ENCODE results near the gene HIVEP3. TPM values are rescaled to one million over a fixed set of nuclear protein-coding genes. Genes with fewer than 3 reads are reported as not detected.

HIVEP3 gene
- total RNA-seq, 4 donors from 2014 or later = 4.2 to 6.5 (median 4.7) TPM

GRCh38 chr1:41622859-41623732, 295.6 kb downstream of the HIVEP3 start:
- DNase-seq (ENCODE audit: low spot score in 2 of 2) = no peak
- 71 to 76% methylated on average over 8 of the region's 8 CpGs for WGBS, 2 donors
- Histone ChIP-seq H3K27me3 (no peaks in the 10 kb centered on the region), H3K9me3 (no peaks in the 10 kb centered on the region), H3K27ac (no peak overlapping the region), H3K4me3 (no peak overlapping the region), H3K4me1 (peaks cover 0 to 20% (median 7%) of the 10 kb centered on the region in 4 donors), H3K36me3 (peaks cover 0 to 3% (median 0%) of the 10 kb centered on the region in 3 donors)
- no peak for TF ChIP-seq EP300 (IDR thresholded peaks at IDR 0.05)
- no peak for TF ChIP-seq CTCF (IDR thresholded peaks at IDR 0.05)
- no peak for TF ChIP-seq POLR2A (IDR thresholded peaks at IDR 0.05)

- Histone ChIP-seq H3K27me3 (no peaks in the 10 kb centered on the region), H3K27ac (no peak overlapping the region), H3K36me3 (peaks cover 0 to 1% (median 0%) of the 10 kb centered on the region in 3 donors), H3K9me3 (no peaks in the 10 kb centered on the region), H3K4me1 (peaks cover 0 to 27% (median 12%) of the 10 kb centered on the region in 4 donors), H3K4me3 (no peak overlapping the region)
- 71 to 75% methylated on average over 8 of the region's 8 CpGs for WGBS, 2 donors
- no peak for DNase-seq (ENCODE audit: low spot score in 2 of 2)
- TF ChIP-seq EP300 (IDR thresholded peaks at IDR 0.05) = no peak
- TF ChIP-seq POLR2A (IDR thresholded peaks at IDR 0.05) = no peak
- TF ChIP-seq CTCF (IDR thresholded peaks at IDR 0.05) = no peak
These were observed 296.3 kb downstream of the HIVEP3 start for GRCh38 chr1:41622402-41622801.

GRCh38 chr1:41621791-41622190, 296.9 kb downstream of the HIVEP3 start:
- Histone ChIP-seq H3K36me3 (no peaks in the 10 kb centered on the region), H3K9me3 (no peaks in the 10 kb centered on the region), H3K27me3 (no peaks in the 10 kb centered on the region), H3K4me1 (peaks cover 0 to 30% (median 12%) of the 10 kb centered on the region in 4 donors), H3K27ac (no peak overlapping the region), H3K4me3 (no peak overlapping the region)
- no peak for TF ChIP-seq POLR2A (IDR thresholded peaks at IDR 0.05)
- no peak for TF ChIP-seq CTCF (IDR thresholded peaks at IDR 0.05)
- TF ChIP-seq EP300 (IDR thresholded peaks at IDR 0.05) = no peak
- DNase-seq (ENCODE audit: low spot score in 2 of 2) = no peak
- 88 to 100% methylated on average over 1 of the region's 1 CpG for WGBS, 2 donors

DNA sequence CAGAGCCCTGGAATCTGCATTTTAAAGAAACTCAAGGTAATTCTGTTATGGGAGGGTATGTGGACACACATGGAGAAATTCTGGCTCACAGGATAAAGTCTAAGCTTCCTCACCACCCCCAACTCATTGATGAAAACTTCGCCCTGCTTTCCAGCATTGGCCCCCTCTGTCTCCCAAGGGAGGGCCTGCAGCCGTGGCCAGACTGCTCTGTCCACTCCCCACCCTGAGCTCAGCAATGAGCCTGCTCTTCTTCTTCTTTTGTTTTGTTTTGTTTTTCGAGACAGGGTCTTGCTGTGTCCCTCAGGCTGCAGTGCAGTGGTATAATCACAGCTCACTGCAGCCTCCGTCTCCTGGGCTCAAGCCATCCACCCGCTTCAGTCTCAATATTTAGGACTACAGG, 297.5 kb downstream of the HIVEP3 start:
- no peak for DNase-seq (ENCODE audit: low spot score in 2 of 2)
- no peak for TF ChIP-seq CTCF (IDR thresholded peaks at IDR 0.05)
- Histone ChIP-seq H3K9me3 (no peaks in the 10 kb centered on the region), H3K27ac (no peak overlapping the region), H3K36me3 (no peaks in the 10 kb centered on the region), H3K4me1 (peaks cover 0 to 30% (median 12%) of the 10 kb centered on the region in 4 donors), H3K27me3 (no peaks in the 10 kb centered on the region), H3K4me3 (no peak overlapping the region)
- WGBS, 2 donors = 94 to 96% methylated on average over 5 of the region's 5 CpGs

- Histone ChIP-seq H3K4me1 (peaks cover 0 to 30% (median 12%) of the 10 kb centered on the region in 4 donors), H3K27me3 (no peaks in the 10 kb centered on the region), H3K9me3 (no peaks in the 10 kb centered on the region), H3K36me3 (no peaks in the 10 kb centered on the region), H3K4me3 (no peak overlapping the region), H3K27ac (no peak overlapping the region)
- 93 to 97% methylated on average over 9 of the region's 9 CpGs for WGBS, 2 donors
- DNase-seq (ENCODE audit: low spot score in 2 of 2) = no peak
- TF ChIP-seq POLR2A (IDR thresholded peaks at IDR 0.05) (no peak), EP300 (IDR thresholded peaks at IDR 0.05) (no peak), CTCF (IDR thresholded peaks at IDR 0.05) (no peak)
These were observed 298.2 kb downstream of the HIVEP3 start for GRCh38 chr1:41620365-41621169.

All from tibial nerve (tissue), 4 donors.